Measurements from ENCODE around the gene ACER3. TPM values are rescaled to one million over a fixed set of nuclear protein-coding genes. Genes with fewer than 3 reads are reported as not detected.

The ACER3 gene
- polyA plus RNA-seq, 12 donors = 5.6 to 16.2 (median 8.4) TPM; not detected in 1

DNA sequence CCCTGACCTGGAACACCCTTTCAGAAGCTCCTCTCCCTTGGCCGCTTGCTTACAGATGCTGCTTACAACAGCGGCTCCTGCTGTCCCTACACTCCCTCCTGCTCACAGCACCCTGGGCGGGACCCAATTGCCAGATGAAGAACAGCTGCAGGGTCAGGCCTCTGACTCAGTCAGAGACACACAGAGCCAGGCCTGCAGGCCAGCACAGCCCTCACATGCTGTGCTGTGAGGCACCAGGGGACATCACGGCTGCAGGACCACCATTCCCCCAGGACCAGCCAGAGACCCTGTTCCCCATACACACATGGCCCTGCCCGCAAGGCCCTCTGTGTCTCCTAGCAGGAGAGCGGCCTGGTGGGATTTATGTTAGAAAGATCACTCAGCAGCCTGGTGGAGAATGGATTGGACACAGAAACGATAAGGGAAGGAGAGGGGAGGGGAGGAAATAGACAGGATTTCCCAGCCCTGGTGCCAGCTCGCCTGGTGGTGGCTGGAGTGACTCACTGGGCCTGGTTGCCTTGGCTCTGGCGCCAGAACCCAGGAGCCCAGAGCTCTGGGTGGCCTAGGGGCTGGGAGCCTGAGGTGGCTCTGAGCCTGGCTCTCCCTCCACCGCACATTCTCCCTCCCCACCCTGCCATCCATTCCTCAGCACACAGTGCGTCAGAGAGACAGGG lies 212.7 kb downstream of the ACER3 start:
- DNase-seq = peak; percentile 91

DNA sequence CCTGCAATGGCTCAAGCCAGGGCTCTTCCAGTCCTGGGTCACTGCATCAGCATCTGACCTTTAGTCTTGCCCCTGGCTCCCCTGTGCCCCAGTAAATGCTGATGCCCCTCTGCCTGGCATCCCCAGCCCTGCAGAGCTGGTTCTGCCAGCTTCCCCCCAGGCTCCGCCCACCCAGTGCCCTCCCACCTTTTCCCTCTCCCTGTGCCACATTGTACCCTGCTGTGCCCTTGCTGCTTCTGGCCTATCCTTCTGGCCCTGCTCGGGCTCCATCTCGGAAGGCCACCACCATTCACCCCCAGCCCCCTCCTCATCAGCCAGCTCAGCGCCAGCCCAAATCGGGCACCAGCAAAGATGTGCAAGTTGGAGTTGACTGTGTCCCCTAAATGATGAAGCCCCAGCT lies 213.5 kb downstream of the ACER3 start:
- no peak for DNase-seq

GRCh38 chr11:77074626-77075221 lies 214.0 kb downstream of the ACER3 start:
- DNase-seq = no peak

DNA sequence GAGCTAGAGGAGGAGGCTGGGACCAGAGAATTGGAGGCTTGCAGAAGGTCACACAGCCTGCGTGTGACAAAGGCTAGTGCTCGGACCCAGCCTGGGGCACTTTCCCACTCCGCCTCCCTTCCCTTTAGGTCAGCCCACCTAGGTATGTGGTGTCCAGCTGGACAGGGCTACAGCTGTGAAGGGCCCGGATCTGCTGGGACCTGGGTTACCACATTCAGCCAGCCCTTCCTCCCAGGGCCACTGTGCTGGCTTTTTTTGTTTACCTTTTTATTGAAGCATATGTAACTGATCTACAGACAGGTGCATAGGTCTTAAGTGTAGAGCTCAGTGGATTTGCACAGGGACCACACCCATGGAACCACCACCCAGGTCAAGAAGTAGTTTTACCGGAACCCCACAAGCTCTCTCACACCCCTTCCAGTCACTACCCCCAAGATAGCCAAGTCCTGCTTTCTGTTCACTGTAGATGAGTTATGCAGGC lies 214.7 kb downstream of the ACER3 start:
- DNase-seq = no peak

Other genes with a start within 250 kb of the ACER3 start
- gene LRRC32, start 190.2 kb upstream of the ACER3 start, polyA plus RNA-seq (ENCODE audit: insufficient read length in 12 of 12) = 10 to 100 TPM in 11 of 12 donors, not detected in 1; 21.3 to 37.5 (median 27.3) TPM
- gene TSKU, start 77.6 kb upstream of the ACER3 start, polyA plus RNA-seq (ENCODE audit: insufficient read length in 12 of 12) = 10 to 100 TPM in 11 of 12 donors, not detected in 1; 13.8 to 29.6 (median 18.7) TPM
- gene B3GNT6, start 173.5 kb downstream of the ACER3 start, polyA plus RNA-seq (ENCODE audit: insufficient read length in 12 of 12) = not detected
- 10 to 100 TPM in 8 of 12 donors, 1 to 10 TPM in 3, not detected in 1; 7.9 to 29.4 (median 11.0) TPM for gene CAPN5, start 206.1 kb downstream of the ACER3 start, polyA plus RNA-seq (ENCODE audit: insufficient read length in 12 of 12)
- gene OMP, start 241.9 kb downstream of the ACER3 start, polyA plus RNA-seq (ENCODE audit: insufficient read length in 12 of 12) = not detected

All from muscle of arm (tissue), 12 donors.